Left renal cortex interstitium (tissue), 4 donors: ENCODE measurements around the gene ERAP2. TPM values are rescaled to one million over a fixed set of nuclear protein-coding genes. Genes with fewer than 3 reads are reported as not detected.
A peak's percentile ranks its signal among the peaks of the same experiment; 100 is the strongest.
"Not testable (repeated sequence)": the region's sequence is repeated elsewhere in the genome, so short reads cannot be mapped to it uniquely, and the experiment has no call there.

Experiments used
- DNase-seq, 4 donors: peaks; one replicate each; pipeline ENCODE4 v3.0.0-alpha.2; 2013; ENCODE audit warnings: low read depth in 4 of 4, low spot score in 2 of 4, missing footprints in 1 of 4
- polyA plus RNA-seq, 4 donors: library from polyadenylated mRNA; unstranded; fragments of 120-200 nt; gene quantifications; one replicate each; pipeline ENCODE4 v1.2.1, GENCODE V29; 2013; ENCODE audit not compliant: insufficient read length in 4 of 4

The ERAP2 gene
- polyA plus RNA-seq, 4 donors, result 3.2 to 16.2 (median 11.6) TPM

- DNase-seq, result no peak
These were observed 52.8 kb downstream of the ERAP2 start for GRCh38 chr5:96928931-96929708.

DNA sequence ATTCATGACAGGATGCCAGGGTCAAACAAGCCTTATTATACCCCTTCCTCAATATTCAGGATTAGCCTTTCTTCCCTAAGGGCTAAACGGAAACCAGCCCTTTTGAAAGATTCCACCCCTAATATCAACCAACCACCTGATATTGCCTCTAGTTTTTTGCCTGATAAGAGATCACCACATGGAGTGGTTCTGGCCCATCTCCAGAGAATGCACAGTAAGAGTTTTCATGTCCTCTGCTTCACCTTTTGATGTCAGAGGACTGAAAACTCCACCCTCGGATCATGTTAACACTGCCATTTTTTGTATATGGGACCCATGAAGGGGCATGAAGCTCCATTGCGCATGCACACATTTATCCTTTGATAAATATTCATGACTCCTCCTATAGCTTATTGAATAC lies 53.8 kb downstream of the ERAP2 start:
- no peak for DNase-seq

- DNase-seq, result no peak
These were observed 54.3 kb downstream of the ERAP2 start for GRCh38 chr5:96930589-96930988.

- not testable (repeated sequence) for DNase-seq
These were observed 54.7 kb downstream of the ERAP2 start for GRCh38 chr5:96931037-96931436.

DNA sequence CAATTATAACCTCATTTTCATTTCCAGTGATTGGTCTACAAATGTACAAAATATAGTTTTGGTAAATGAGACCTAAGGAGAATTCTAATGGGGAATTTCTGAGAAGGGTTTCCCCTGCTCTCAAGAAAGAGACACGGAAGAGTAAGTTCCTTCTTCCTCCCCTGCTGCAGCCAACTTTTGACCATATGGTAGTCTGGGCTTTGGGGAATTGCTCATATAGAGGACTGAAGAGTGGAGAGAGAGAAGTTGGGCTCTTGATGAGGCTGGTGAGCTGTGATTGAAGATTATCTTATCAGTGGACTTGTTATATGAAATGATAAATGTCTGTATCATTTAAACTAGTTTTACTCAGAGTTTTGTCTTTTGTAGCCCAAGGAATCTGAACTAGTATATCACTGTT lies 55.3 kb downstream of the ERAP2 start:
- DNase-seq, result no peak

DNA sequence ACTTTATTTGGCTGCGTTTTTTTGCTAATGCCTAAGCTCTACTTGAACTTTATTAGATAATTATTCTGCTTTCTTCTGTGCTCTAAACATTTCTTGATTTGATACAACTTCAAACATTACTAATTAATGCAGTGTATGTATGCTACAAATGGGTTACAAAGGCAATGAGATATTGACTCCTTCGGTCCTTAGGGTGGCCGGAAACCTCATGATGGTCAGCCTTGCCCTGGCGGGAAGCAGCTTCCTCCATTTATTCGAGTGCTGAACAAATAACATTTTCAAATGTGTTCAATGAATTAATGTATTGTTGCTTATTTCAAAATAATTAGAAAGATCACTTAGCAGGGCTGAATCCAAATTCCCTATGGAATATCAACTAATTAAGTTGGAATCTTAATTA lies 55.7 kb downstream of the ERAP2 start:
- no peak for DNase-seq

GRCh38 chr5:96933764-96934707 lies 57.7 kb downstream of the ERAP2 start:
- peak in 2 of 4 donors; percentile 32 to 72 for DNase-seq

DNA sequence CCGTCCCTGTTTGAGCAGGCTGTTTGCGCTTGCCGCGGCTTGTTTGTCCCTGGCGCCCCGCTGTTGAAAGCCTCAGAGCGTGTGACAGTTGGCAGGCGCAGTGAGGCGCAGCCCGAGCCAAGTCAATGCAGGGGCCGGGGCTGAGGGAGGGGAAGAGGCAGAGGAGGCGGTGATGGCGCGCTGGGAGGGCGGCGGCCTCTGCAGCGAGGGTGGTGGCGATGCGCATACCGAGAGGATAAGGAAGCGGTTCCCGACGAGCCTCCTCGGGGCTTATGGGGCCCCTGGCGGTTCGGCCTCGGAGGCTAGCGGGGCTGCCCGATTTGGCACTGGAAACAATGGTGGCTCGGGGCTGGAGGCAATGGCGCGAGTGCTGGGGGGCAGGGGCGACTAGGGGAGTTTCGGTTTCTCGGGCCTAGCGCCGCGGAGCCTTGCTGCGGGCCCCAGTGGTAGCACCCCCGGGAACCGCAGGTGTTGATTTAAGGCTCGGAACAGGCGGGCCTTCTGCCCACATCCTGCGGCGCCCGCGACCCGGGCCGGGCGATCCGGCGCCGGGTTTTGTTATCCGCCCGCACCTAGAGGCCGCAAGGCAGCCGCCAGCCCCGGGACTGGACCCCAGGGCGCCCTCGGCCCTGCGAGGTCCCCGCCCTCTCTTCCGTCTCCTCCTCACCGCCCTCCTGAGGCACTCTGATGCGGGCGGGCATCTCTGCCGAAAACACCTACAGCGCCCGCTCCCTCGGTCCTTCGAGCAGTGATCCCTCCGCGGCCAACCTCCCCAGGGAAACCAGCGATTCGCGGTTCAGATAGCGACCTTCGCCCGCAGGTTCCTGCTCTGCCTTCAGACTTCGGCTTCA lies 58.6 kb downstream of the ERAP2 start:
- DNase-seq, result peak; percentile 80 to 88 (median 84)

DNA sequence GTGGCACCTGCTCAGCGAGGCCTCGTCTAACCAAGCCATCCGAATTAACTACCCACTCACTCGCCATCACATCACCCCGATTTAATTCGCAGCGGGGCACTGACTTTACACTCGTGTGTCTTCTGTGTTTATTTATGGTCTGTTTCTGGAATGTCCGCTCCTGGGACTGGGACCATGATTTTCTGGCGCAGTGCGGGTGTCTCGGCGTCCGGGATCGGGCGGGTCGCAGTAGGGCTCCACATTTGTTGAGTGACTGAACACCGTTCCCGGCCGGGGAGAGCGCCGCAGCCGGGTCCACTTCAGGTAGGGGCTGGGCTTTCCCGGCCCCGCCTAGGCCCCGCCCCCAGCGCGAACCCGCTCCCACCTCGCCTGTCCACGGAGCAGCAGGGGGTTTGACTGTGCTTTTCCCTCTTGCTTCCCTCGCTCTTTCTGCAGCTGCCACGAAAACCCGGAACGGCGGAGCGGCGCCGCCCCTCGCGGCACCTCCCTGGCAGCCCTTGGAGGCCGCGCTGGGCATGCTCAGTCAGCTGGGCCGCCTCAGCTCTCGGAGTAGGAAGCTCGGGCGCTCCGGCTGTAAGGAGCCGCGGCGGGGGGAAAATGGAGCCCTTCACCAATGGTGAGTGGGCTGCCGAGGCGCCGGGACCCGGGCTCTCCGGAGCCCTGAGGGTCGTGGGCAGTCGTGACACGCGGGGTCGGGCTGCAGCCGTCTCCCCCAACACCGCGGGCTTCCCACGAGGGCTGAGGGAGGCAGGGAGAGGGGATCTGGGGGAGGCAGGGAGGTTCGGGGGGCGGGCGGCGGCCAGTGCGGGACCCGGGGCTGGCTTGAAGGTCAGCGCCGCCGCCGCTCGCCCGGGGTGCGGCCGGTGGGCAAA lies 59.5 kb downstream of the ERAP2 start, which contains the start of gene LNPEP:
LNPEP (plus strand) TSS at position 522 of the 872 bp plus-strand sequence; CDS start at position 598, 76 bp downstream.
- DNase-seq, result peak; percentile 83 to 92 (median 88)

DNA sequence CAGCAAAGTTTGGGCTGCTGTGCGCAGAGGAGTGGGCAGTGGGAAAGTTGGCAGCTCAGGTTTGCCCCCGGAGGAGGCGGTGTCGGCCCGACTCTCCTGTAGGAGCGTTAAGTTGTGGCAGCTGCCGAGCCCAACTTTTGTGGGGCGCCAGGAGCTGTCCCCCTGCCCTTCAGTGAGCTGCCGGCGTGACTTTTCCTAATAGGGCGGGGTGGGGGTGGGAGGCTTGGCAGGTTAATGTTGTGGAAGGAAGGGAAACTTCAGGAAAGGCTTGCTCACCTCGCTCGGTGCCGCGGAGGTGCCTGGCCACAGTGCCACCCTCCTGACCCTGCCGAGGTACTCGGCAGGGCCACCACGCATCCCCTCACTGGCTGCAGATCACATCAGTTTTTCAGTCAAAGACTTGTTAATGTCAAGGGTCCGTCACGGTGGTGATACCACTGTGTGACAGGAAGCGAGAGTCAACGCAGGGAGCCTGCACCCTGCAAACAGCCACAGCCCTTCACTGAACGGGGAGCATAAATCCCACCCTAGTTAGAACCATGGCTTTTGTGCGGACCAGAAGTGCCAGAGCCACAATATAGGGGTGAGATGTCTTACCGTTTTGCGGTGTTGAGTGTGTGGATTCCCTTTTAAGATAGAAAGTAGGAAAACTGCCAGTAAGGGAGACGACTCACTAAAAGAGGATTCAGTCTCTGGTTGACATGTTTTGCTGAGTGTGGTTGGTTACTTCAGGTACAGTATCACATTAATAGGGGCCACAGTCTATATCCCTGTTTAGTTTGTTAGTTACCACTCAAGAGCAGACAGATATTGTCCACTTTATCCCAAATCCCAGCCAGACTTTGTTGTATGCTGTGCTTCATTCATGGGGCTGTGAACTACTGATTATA lies 60.4 kb downstream of the ERAP2 start:
- peak in 2 of 4 donors; percentile 27 to 41 for DNase-seq

- no peak for DNase-seq
These were observed 64.3 kb downstream of the ERAP2 start for GRCh38 chr5:96940586-96940985.

- DNase-seq, result no peak
These were observed 64.8 kb downstream of the ERAP2 start for GRCh38 chr5:96941140-96941539.

GRCh38 chr5:96942078-96942477 lies 65.8 kb downstream of the ERAP2 start:
- no peak for DNase-seq

DNA sequence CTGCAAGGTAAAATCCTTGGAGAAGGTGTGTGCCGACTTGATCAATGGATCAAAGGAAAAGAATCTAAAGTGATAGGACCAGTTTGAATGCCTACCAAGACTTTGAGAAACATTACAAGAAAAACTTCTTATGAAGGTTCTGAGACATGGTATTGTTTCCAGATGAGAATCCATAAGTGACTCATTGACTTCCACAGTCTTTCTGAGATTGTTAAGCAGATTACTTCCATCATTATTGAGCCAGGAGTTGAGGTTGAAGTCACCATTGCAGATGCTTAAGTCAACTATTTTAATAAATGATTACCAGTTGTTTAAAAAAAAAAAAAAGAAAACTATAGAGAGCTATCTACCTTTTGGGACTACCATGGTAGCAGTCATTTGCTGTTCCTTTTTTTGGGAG lies 66.6 kb downstream of the ERAP2 start:
- no peak for DNase-seq

GRCh38 chr5:96943799-96944198 lies 67.5 kb downstream of the ERAP2 start:
- no peak for DNase-seq

DNA sequence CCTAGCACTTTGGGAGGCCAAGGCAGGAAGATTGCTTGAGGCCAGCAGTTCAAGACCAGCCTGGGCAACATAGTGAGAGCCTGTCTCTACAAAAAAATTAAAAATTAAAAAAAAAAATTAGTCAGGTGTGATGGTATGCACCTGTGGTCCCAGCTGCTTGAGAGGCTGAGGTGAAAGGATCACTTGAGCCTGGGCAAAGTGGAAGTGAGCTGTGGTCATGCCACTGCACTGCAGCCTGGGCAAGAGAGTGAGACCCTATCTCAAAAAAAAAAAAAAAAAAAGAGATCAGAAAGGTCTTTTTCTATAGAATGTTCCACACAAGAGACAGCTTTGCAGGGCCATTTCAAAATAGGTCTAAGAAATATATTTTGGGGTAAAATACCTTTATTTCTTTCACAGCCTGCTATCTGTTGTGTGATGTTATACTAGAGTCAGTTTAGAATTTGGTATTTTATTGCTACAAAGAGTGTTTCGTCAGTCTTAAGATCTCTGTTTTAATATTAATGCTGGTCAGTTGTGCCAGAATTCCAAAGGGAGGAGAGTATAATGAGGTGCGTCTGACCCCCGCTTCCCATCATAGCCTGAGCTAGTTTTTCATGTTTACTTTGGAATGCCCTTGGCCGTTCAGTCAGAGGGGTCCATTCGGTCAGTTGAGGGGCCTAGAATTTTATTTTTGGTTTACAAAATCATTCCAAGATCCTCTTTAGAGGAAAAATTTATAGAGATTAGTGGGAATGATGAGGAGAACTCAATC lies 69.0 kb downstream of the ERAP2 start:
- DNase-seq, result no peak

DNA sequence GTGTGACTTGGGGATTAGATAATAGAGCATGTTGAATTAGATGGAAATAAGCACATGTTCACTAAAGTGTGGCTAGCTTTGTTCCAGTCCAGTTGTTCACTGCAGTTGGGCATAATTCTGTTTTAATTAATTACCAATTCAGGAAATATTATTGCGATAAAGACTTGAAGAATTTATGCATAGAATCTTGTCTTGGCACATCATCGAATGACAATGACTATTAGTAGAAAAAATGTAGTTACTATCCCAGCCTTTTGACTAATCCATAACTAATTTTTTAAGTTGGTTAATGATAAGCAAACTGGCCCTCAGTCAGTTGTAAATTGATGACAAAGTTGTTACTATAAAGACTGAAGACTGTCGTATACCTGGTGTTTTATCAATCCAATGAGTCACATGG lies 70.1 kb downstream of the ERAP2 start:
- no peak for DNase-seq
